ENCODE measurements around the gene C1orf21. TPM values are rescaled to one million over a fixed set of nuclear protein-coding genes. Genes with fewer than 3 reads are reported as not detected.

C1orf21 gene
- total and polyA plus RNA-seq, 2 of the 4 experiments (the other 2 are of a cell fraction), result 6.4 to 9.9 TPM

GRCh38 chr1:184437291-184437690 lies 50.5 kb downstream of the C1orf21 start:
- Histone ChIP-seq H2AK9ac (replicated peaks; ENCODE audit: low read depth, low read length, poor library complexity) (no peak overlapping the region), H3K9me3 (ENCODE audit: control insufficient read depth, insufficient read depth, low read length) (no peaks in the 10 kb centered on the region), H2AK5ac (ENCODE audit: low read depth, low read length) (no peak overlapping the region), H3K14ac (replicated peaks; ENCODE audit: low read depth, low read length) (no peak overlapping the region), H3K4me1 (ENCODE audit: control insufficient read depth, insufficient read depth, low read length) (no peaks in the 10 kb centered on the region), H3K36me3 (ENCODE audit: control insufficient read depth, insufficient read depth, low read length) (no peaks in the 10 kb centered on the region), H3K9ac (ENCODE audit: low read depth, low read length) (no peak overlapping the region), H2BK15ac (ENCODE audit: low read depth, low read length) (no peak overlapping the region), H3K4me3 (ENCODE audit: insufficient read depth, low read depth, low read length) (no peak overlapping the region), H2BK20ac (ENCODE audit: low read depth, low read length) (no peak overlapping the region), H2AFZ (replicated peaks; ENCODE audit: low read length, poor library complexity) (no peak overlapping the region), H3K4me2 (ENCODE audit: low read depth, low read length) (no peak overlapping the region), H3K27ac (ENCODE audit: insufficient read depth, low read length) (no peak overlapping the region), H4K5ac (ENCODE audit: low read depth, low read length) (no peak overlapping the region), H3K56ac (ENCODE audit: extremely low read depth, insufficient read depth, low read length) (no peak overlapping the region), H2BK5ac (ENCODE audit: low read depth, low read length, poor library complexity, severe bottlenecking) (no peak overlapping the region), H3K79me1 (ENCODE audit: low read depth in 1 of 2, low read length in 2 of 2) (peaks cover 5 to 10% of the 10 kb centered on the region in 2 experiments; a peak in 3 of 4 replicates), H2BK120ac (ENCODE audit: low read depth, low read length) (no peak overlapping the region), H4K91ac (ENCODE audit: insufficient read depth, low read depth, low read length) (no peak overlapping the region), H3K27me3 (ENCODE audit: control insufficient read depth, insufficient read depth, low read length) (no peaks in the 10 kb centered on the region), H3K9me1 (ENCODE audit: insufficient read depth, low read length) (no peaks in the 10 kb centered on the region), H3K18ac (ENCODE audit: low read depth, low read length) (no peak overlapping the region), H4K20me1 (ENCODE audit: insufficient read depth, low read length) (no peaks in the 10 kb centered on the region), H3K4ac (ENCODE audit: low read depth, low read length) (no peak overlapping the region), H4K8ac (ENCODE audit: low read depth in 2 of 2, low read length in 2 of 2) (no peak overlapping the region), H3K23ac (ENCODE audit: low read depth, low read length) (no peak overlapping the region)
- CTCF ChIA-PET, result no interaction called here
- in situ Hi-C loops (cut with MboI; ENCODE audit: low sequenced_read_pairs), result no loop called here
- POLR2A ChIA-PET (ENCODE audit: unreplicated experiment), result no interaction called here
- intact Hi-C loops (cut with micrococcal nuclease), result loop anchor here (5.0 kb wide), 1 partner anchor 35 kb away; no protein-coding TSS in a partner anchor
- BruUV-seq (replicated peaks), result no TSS peak
- ATAC-seq (ENCODE audit: low read depth) (no peak), DNase-seq (no peak)
- TF ChIP-seq ELK1 (IDR thresholded peaks at IDR 0.05; ENCODE audit: borderline replicate concordance, low read depth, low read length) (no peak), BHLHE40 (IDR thresholded peaks at IDR 0.05; ENCODE audit: low read depth, low read length) (no peak), RFX5 (IDR thresholded peaks at IDR 0.05; ENCODE audit: low read depth, low read length) (no peak), NFE2L2 (IDR thresholded peaks at IDR 0.05; ENCODE audit: low read depth, low read length) (no peak), MAZ (IDR thresholded peaks at IDR 0.05; ENCODE audit: borderline replicate concordance, low read depth, low read length) (no peak), SMC3 (IDR thresholded peaks at IDR 0.05; ENCODE audit: low read depth, low read length) (no peak), FOS (IDR thresholded peaks at IDR 0.05; ENCODE audit: low read depth, low read length) (no peak), MAFK (IDR thresholded peaks at IDR 0.05; ENCODE audit: low read depth, low read length) (no peak), POLR2A (IDR thresholded peaks at IDR 0.05; ENCODE audit: low read depth, low read length) (no peak), CEBPB (IDR thresholded peaks at IDR 0.05; ENCODE audit: low read depth, low read length) (no peak), MXI1 (IDR thresholded peaks at IDR 0.05; ENCODE audit: borderline replicate concordance, low read depth, low read length) (no peak)
- dilution Hi-C loops (cut with HindIII; ENCODE audit: low sequenced_read_pairs, unreplicated experiment), result no loop called here
- 100% methylated on average over 1 of the region's 7 CpGs; no CpG with 5 or more reads in 1 of the 2 experiments for WGBS, 2 experiments (ENCODE audit: extremely low coverage in 2 of 2, insufficient read length in 1 of 2)
